A673 (cell line): ENCODE results near the gene CAMSAP2. TPM values are rescaled to one million over a fixed set of nuclear protein-coding genes. Genes with fewer than 3 reads are reported as not detected.

Source experiments
- BruUV-seq: library from RNA; stranded (reverse); fragments of 400-500 nt; replicated peaks from 2 replicates; lab custom pipeline; 2021; lab: Mats Ljungman, UMichigan
- CTCF ChIA-PET: fragments of 300-600 bp; sonication (Branson Sonifier 250); formaldehyde crosslinking; loops from one replicate; lab custom pipeline; 2022; ENCODE audit warnings: antibody characterized with exemption; lab: Charles Lee
- POLR2A ChIA-PET: fragments of 300-600 bp; sonication (Branson Sonifier 250); formaldehyde crosslinking; loops from one replicate; lab custom pipeline; 2022; ENCODE audit warnings: antibody characterized with exemption; ENCODE audit not compliant: low non-redundant PET; lab: Charles Lee
- DNase-seq: peaks from one replicate; pipeline ENCODE4 v3.0.0-alpha.2; 2015; ENCODE audit warnings: low spot score
- H3K27ac ChIP-seq: fragments of 200-600 bp; sonication (generic); 2 replicates; pipeline ENCODE4 v1.5.1; 2016; ENCODE audit warnings: mixed run types, low read depth, mild to moderate bottlenecking, mixed read lengths, antibody characterized with exemption, low read length; ENCODE audit not compliant: poor library complexity, severe bottlenecking
- H3K27me3 ChIP-seq: fragments of 200-600 bp; sonication (generic); replicated peaks from 2 replicates; pipeline ENCODE4 v1.6.1; 2017; ENCODE audit warnings: mixed run types, low read depth, mild to moderate bottlenecking, mixed read lengths, antibody characterized with exemption, low read length; ENCODE audit not compliant: insufficient read depth, poor library complexity
- H3K36me3 ChIP-seq: fragments of 200-600 bp; sonication (generic); 2 replicates; pipeline ENCODE4 v1.6.1; 2016; ENCODE audit warnings: mixed run types, mild to moderate bottlenecking, mixed read lengths, antibody characterized with exemption, low read length; ENCODE audit not compliant: insufficient read depth, poor library complexity, severe bottlenecking
- H3K4me1 ChIP-seq: fragments of 200-600 bp; sonication (generic); 2 replicates; pipeline ENCODE4 v1.6.1; 2017; ENCODE audit warnings: mixed run types, mild to moderate bottlenecking, mixed read lengths, antibody characterized with exemption, low read length; ENCODE audit not compliant: insufficient read depth, poor library complexity, severe bottlenecking
- H3K4me3 ChIP-seq: fragments of 200-600 bp; sonication (generic); 2 replicates; pipeline ENCODE4 v1.5.1; 2016; ENCODE audit warnings: low read depth, mixed run types, mild to moderate bottlenecking, mixed read lengths, low read length; ENCODE audit not compliant: poor library complexity, severe bottlenecking
- H3K9me3 ChIP-seq: fragments of 200-600 bp; sonication (generic); 2 replicates; pipeline ENCODE4 v1.6.1; 2016; ENCODE audit warnings: mixed run types, low read depth, mild to moderate bottlenecking, mixed read lengths, antibody characterized with exemption, low read length; ENCODE audit not compliant: poor library complexity, severe bottlenecking
- EZH2 ChIP-seq: fragments of 200-600 bp; sonication (generic); IDR thresholded peaks from 2 replicates; pipeline ENCODE4 v1.6.1; 2017; ENCODE audit warnings: borderline replicate concordance, low read depth, mild to moderate bottlenecking, mixed read lengths, antibody characterized with exemption, low read length; ENCODE audit not compliant: poor library complexity, severe bottlenecking
- intact Hi-C: fragments of 100-400 bp; cut with micrococcal nuclease; formaldehyde crosslinking; loops from one replicate; pipeline ENCODE4 v1.10.0; 2022; ENCODE audit not compliant: unreplicated experiment
- total RNA-seq: library from RNA; stranded (reverse); gene quantifications from 2 replicates; pipeline ENCODE4 v1.2.3, GENCODE V29; 2021
- TF ChIP-seq, protein P1 (sequence below): fragments of 300-800, 200-600 bp; sonication (generic); conservative IDR thresholded peaks from 2 replicates; pipeline ENCODE4 v1.5.1; 2017; ENCODE audit warnings: low read depth, mild to moderate bottlenecking, antibody characterized with exemption, low read length, moderate library complexity, mixed read lengths

Gene CAMSAP2
- total RNA-seq, 1 experiment from 2014 or later = 39.4 TPM

DNA sequence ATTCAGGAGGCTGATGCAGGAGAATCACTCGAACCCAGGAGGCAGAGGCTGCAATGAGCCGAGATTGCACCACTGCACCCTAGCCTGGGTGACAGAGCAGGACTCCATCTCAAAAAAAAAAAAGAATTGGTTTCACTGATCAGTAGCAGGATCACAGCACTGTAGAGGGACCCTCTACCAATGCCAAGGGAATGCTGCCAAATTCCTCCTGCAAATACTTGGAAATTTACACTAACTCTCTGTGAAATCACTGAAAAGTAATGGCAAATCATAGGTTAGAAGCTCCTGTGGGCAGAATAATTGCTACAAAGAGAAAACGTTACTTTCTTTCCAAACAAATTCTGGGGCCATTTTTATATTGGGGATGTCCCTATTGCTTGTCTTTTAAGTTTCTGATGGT, 127.4 kb downstream of the CAMSAP2 start:
- Histone ChIP-seq H3K4me3 (no peak overlapping the region), H3K9me3 (no peaks in the 10 kb centered on the region), H3K4me1 (no peaks in the 10 kb centered on the region), H3K36me3 (no peaks in the 10 kb centered on the region), H3K27ac (no peak overlapping the region), H3K27me3 (no peaks in the 10 kb centered on the region)
- ChIA-PET CTCF (no interaction called here), POLR2A (no interaction called here)
- BruUV-seq = no TSS peak
- no peak for TF ChIP-seq EZH2
- TF ChIP-seq, protein P1, sequence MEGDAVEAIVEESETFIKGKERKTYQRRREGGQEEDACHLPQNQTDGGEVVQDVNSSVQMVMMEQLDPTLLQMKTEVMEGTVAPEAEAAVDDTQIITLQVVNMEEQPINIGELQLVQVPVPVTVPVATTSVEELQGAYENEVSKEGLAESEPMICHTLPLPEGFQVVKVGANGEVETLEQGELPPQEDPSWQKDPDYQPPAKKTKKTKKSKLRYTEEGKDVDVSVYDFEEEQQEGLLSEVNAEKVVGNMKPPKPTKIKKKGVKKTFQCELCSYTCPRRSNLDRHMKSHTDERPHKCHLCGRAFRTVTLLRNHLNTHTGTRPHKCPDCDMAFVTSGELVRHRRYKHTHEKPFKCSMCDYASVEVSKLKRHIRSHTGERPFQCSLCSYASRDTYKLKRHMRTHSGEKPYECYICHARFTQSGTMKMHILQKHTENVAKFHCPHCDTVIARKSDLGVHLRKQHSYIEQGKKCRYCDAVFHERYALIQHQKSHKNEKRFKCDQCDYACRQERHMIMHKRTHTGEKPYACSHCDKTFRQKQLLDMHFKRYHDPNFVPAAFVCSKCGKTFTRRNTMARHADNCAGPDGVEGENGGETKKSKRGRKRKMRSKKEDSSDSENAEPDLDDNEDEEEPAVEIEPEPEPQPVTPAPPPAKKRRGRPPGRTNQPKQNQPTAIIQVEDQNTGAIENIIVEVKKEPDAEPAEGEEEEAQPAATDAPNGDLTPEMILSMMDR = no peak
- no peak for DNase-seq
- intact Hi-C loops = no loop called here

DNA sequence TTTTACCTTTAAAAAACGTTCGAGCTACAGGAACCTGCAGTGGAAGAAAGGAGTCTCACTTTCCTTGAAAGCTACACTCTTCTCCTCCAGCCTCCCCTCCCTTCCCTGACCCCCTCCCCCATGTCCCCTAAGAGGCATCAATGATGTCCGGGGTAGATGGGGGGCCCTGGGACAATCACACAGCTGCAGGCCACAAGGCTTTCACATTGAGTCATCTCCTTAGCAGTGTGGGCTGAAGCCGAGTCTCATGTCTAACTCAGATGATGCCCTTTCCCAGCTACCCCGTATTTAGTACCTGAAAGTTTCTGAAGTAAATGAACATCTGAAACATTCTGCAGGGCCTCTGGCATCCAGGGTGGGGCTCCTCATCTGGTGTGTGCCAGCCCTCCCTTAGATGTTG, 127.8 kb downstream of the CAMSAP2 start:
- no TSS peak for BruUV-seq
- TF ChIP-seq, protein P1 = no peak
- TF ChIP-seq EZH2 = no peak
- H3K9me3 ChIP-seq = no peaks in the 10 kb centered on the region
- no peak overlapping the region for H3K4me3 ChIP-seq
- intact Hi-C loops = no loop called here
- CTCF ChIA-PET = no interaction called here
- DNase-seq = no peak
- H3K4me1 ChIP-seq = no peaks in the 10 kb centered on the region
- H3K27me3 ChIP-seq = peaks cover 1% of the 10 kb centered on the region
- no peak overlapping the region for H3K27ac ChIP-seq
- POLR2A ChIA-PET = no interaction called here
- H3K36me3 ChIP-seq = no peaks in the 10 kb centered on the region

DNA sequence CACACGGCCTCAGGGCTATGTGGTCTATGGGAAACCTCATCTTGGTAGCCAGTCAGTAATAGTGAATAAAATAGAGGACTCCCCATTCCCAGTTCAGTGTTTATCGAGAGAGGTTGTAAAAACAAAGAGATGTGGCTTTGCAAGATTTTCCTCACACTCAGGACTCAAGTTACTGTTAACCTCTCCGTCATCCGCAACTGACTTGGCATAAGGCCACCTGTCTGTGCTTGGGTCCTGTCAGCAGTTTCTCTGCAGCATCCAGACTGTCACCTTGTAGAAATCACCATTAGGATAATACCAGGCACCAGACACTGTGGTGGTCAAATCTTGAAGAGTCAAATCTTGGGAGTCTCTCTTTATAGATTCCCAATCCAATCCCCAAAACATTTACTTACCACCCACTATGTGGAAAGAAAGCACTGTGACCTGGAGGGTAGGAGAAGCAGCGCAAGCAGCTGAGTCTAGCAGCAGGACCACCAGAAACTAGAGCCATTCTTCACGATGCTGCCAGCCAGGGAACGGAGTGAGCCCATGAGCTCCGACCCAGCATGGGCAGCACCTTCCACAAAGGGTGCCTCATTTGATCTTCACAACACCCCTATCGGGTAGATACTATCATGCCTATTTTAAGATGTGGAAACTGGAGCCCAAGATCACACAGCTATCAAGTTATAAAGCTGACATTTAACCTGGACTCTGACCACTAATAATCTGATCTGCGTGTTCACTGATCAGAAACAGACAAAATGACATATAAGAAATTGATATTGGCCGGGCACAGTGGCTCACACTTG, 128.5 kb downstream of the CAMSAP2 start:
- Histone ChIP-seq H3K4me1 (no peaks in the 10 kb centered on the region), H3K27ac (no peak overlapping the region), H3K4me3 (no peak overlapping the region), H3K27me3 (peaks cover 3% of the 10 kb centered on the region), H3K36me3 (no peaks in the 10 kb centered on the region), H3K9me3 (no peaks in the 10 kb centered on the region)
- intact Hi-C loops = no loop called here
- ChIA-PET CTCF (no interaction called here), POLR2A (no interaction called here)
- no peak for DNase-seq
- no TSS peak for BruUV-seq
- no peak for TF ChIP-seq EZH2
- TF ChIP-seq, protein P1 = no peak
